A673 (cell line): Measurements from ENCODE around the gene EYS. TPM values are rescaled to one million over a fixed set of nuclear protein-coding genes. Genes with fewer than 3 reads are reported as not detected.
"Not testable (repeated sequence)": the region's sequence is repeated elsewhere in the genome, so short reads cannot be mapped to it uniquely, and the experiment has no call there.

Experiments
- BruUV-seq: library from RNA; stranded (reverse); fragments of 400-500 nt; replicated peaks from 2 replicates; lab custom pipeline; 2021; lab: Mats Ljungman, UMichigan
- CTCF ChIA-PET: fragments of 300-600 bp; sonication (Branson Sonifier 250); formaldehyde crosslinking; loops from one replicate; lab custom pipeline; 2022; ENCODE audit warnings: antibody characterized with exemption; lab: Charles Lee
- POLR2A ChIA-PET: fragments of 300-600 bp; sonication (Branson Sonifier 250); formaldehyde crosslinking; loops from one replicate; lab custom pipeline; 2022; ENCODE audit warnings: antibody characterized with exemption; ENCODE audit not compliant: low non-redundant PET; lab: Charles Lee
- DNase-seq: peaks from one replicate; pipeline ENCODE4 v3.0.0-alpha.2; 2015; ENCODE audit warnings: low spot score
- H3K27ac ChIP-seq: fragments of 200-600 bp; sonication (generic); 2 replicates; pipeline ENCODE4 v1.5.1; 2016; ENCODE audit warnings: mixed run types, low read depth, mild to moderate bottlenecking, mixed read lengths, antibody characterized with exemption, low read length; ENCODE audit not compliant: poor library complexity, severe bottlenecking
- H3K27me3 ChIP-seq: fragments of 200-600 bp; sonication (generic); replicated peaks from 2 replicates; pipeline ENCODE4 v1.6.1; 2017; ENCODE audit warnings: mixed run types, low read depth, mild to moderate bottlenecking, mixed read lengths, antibody characterized with exemption, low read length; ENCODE audit not compliant: insufficient read depth, poor library complexity
- H3K36me3 ChIP-seq: fragments of 200-600 bp; sonication (generic); 2 replicates; pipeline ENCODE4 v1.6.1; 2016; ENCODE audit warnings: mixed run types, mild to moderate bottlenecking, mixed read lengths, antibody characterized with exemption, low read length; ENCODE audit not compliant: insufficient read depth, poor library complexity, severe bottlenecking
- H3K4me1 ChIP-seq: fragments of 200-600 bp; sonication (generic); 2 replicates; pipeline ENCODE4 v1.6.1; 2017; ENCODE audit warnings: mixed run types, mild to moderate bottlenecking, mixed read lengths, antibody characterized with exemption, low read length; ENCODE audit not compliant: insufficient read depth, poor library complexity, severe bottlenecking
- H3K4me3 ChIP-seq: fragments of 200-600 bp; sonication (generic); 2 replicates; pipeline ENCODE4 v1.5.1; 2016; ENCODE audit warnings: low read depth, mixed run types, mild to moderate bottlenecking, mixed read lengths, low read length; ENCODE audit not compliant: poor library complexity, severe bottlenecking
- H3K9me3 ChIP-seq: fragments of 200-600 bp; sonication (generic); 2 replicates; pipeline ENCODE4 v1.6.1; 2016; ENCODE audit warnings: mixed run types, low read depth, mild to moderate bottlenecking, mixed read lengths, antibody characterized with exemption, low read length; ENCODE audit not compliant: poor library complexity, severe bottlenecking
- CTCF ChIP-seq: fragments of 300-800, 200-600 bp; sonication (generic); conservative IDR thresholded peaks from 2 replicates; pipeline ENCODE4 v1.5.1; 2017; ENCODE audit warnings: low read depth, mild to moderate bottlenecking, antibody characterized with exemption, low read length, moderate library complexity, mixed read lengths
- EZH2 ChIP-seq: fragments of 200-600 bp; sonication (generic); IDR thresholded peaks from 2 replicates; pipeline ENCODE4 v1.6.1; 2017; ENCODE audit warnings: borderline replicate concordance, low read depth, mild to moderate bottlenecking, mixed read lengths, antibody characterized with exemption, low read length; ENCODE audit not compliant: poor library complexity, severe bottlenecking
- intact Hi-C: fragments of 100-400 bp; cut with micrococcal nuclease; formaldehyde crosslinking; loops from one replicate; pipeline ENCODE4 v1.10.0; 2022; ENCODE audit not compliant: unreplicated experiment
- total RNA-seq: library from RNA; stranded (reverse); gene quantifications from 2 replicates; pipeline ENCODE4 v1.2.3, GENCODE V29; 2021

The EYS gene
- total RNA-seq, 1 experiment from 2014 or later: 0.47 TPM

- POLR2A ChIA-PET: no interaction called here
- no TSS peak for BruUV-seq
- CTCF ChIA-PET: interaction anchor here (0.6 to 1.1 kb wide), 4 partner anchors 204 to 495 kb away, joined by 3 to 8 read pairs (median 6); no protein-coding TSS in a partner anchor
- intact Hi-C loops: loop anchor here (5.0 kb wide), 3 partner anchors 205 to 495 kb away; partner anchors contain the start of genes LOC128125822 and PTP4A1
- Histone ChIP-seq H3K27me3 (no peaks in the 10 kb centered on the region), H3K4me1 (peaks cover 37% of the 10 kb centered on the region), H3K36me3 (no peaks in the 10 kb centered on the region), H3K9me3 (no peaks in the 10 kb centered on the region), H3K4me3 (no peak overlapping the region), H3K27ac (no peak overlapping the region)
- DNase-seq: peak; percentile 49
- TF ChIP-seq CTCF (peak; percentile 80), EZH2 (no peak)
Observed at GRCh38 chr6:63802606-63803206, 1904.3 kb downstream of the EYS start.

GRCh38 chr6:63800386-63800785 lies 1906.6 kb downstream of the EYS start:
- BruUV-seq, H3K27ac ChIP-seq, DNase-seq, POLR2A ChIA-PET, H3K36me3 ChIP-seq, H3K4me3 ChIP-seq, H3K27me3 ChIP-seq, H3K9me3 ChIP-seq: not testable (repeated sequence)
- intact Hi-C loops: loop anchor here (2.0 to 5.0 kb wide), 4 partner anchors 203 to 493 kb away; partner anchors contain the start of genes LOC128125822 and PTP4A1
- CTCF ChIA-PET: interaction anchor here (1.4 kb wide), 1 partner anchor 202 kb away, joined by 5 read pairs; no protein-coding TSS in a partner anchor
- peaks cover 32% of the 10 kb centered on the region for H3K4me1 ChIP-seq

GRCh38 chr6:63799813-63800212 lies 1907.2 kb downstream of the EYS start:
- Histone ChIP-seq H3K4me1 (peaks cover 32% of the 10 kb centered on the region), H3K27ac (no peak overlapping the region), H3K4me3 (no peak overlapping the region), H3K27me3 (no peaks in the 10 kb centered on the region), H3K9me3 (no peaks in the 10 kb centered on the region), H3K36me3 (no peaks in the 10 kb centered on the region)
- ChIA-PET POLR2A (no interaction called here), CTCF (no interaction called here)
- DNase-seq: no peak
- no TSS peak for BruUV-seq
- intact Hi-C loops: loop anchor here (2.0 to 5.0 kb wide), 4 partner anchors 203 to 493 kb away; partner anchors contain the start of genes LOC128125822 and PTP4A1
- no peak for TF ChIP-seq EZH2
- TF ChIP-seq CTCF: no peak

- Histone ChIP-seq H3K27ac (no peak overlapping the region), H3K27me3 (no peaks in the 10 kb centered on the region), H3K36me3 (no peaks in the 10 kb centered on the region), H3K9me3 (no peaks in the 10 kb centered on the region), H3K4me3 (no peak overlapping the region), H3K4me1 (peaks cover 30% of the 10 kb centered on the region)
- intact Hi-C loops: no loop called here
- POLR2A ChIA-PET: no interaction called here
- TF ChIP-seq EZH2 (no peak), CTCF (no peak)
- no peak for DNase-seq
- no TSS peak for BruUV-seq
- CTCF ChIA-PET: no interaction called here
Observed at GRCh38 chr6:63799313-63799712, 1907.7 kb downstream of the EYS start.
